Hippocampal formation (tissue), 2 donors: ENCODE data around the gene WRAP53.
"Not testable (repeated sequence)": the region's sequence is repeated elsewhere in the genome, so short reads cannot be mapped to it uniquely, and the experiment has no call there.

ENCODE experiments used
- DNase-seq, 2 donors: peaks; one replicate each; lab custom pipeline; 2025; lab: John Stamatoyannopoulos, UW

The WRAP53 gene

GRCh38 chr17:7687908-7688807, at the start of gene WRAP53:
Gene WRAP53, plus strand, starts transcription at chr17:7688477. Its CDS starts 172 bp downstream, at chr17:7688649.
- peak; percentile 96 to 98 for DNase-seq

- DNase-seq = no peak
Observed at GRCh38 chr17:7640783-7641182, 47.5 kb upstream of the WRAP53 start.

GRCh38 chr17:7641635-7642034, 46.6 kb upstream of the WRAP53 start:
- not testable (repeated sequence) for DNase-seq

GRCh38 chr17:7644775-7645174, 43.5 kb upstream of the WRAP53 start:
- DNase-seq = no peak

GRCh38 chr17:7646457-7646856, 41.8 kb upstream of the WRAP53 start:
- DNase-seq = no peak

- DNase-seq = no peak
Observed at GRCh38 chr17:7647018-7647417, 41.3 kb upstream of the WRAP53 start.

- DNase-seq = peak in 1 of 2 donors; percentile 56
Observed at GRCh38 chr17:7650509-7651096, 37.7 kb upstream of the WRAP53 start, which contains the start of gene ATP1B2. Gene ATP1B2, plus strand, starts transcription at chr17:7650926. Its CDS starts 593 bp downstream, at chr17:7651519.

- DNase-seq = no peak
Observed at GRCh38 chr17:7651097-7651664, 37.1 kb upstream of the WRAP53 start.

GRCh38 chr17:7651665-7652387, 36.5 kb upstream of the WRAP53 start:
- peak; percentile 10 to 34 for DNase-seq

- DNase-seq = no peak
Observed at GRCh38 chr17:7652388-7653356, 35.6 kb upstream of the WRAP53 start.

- DNase-seq = no peak
Observed at GRCh38 chr17:7654832-7655540, 33.3 kb upstream of the WRAP53 start.

GRCh38 chr17:7655541-7655840, 32.8 kb upstream of the WRAP53 start:
- DNase-seq = no peak

GRCh38 chr17:7656958-7657609, 31.2 kb upstream of the WRAP53 start:
- DNase-seq = peak; percentile 22 to 33

- peak; percentile 43 to 45 for DNase-seq
Observed at GRCh38 chr17:7667656-7668406, 20.4 kb upstream of the WRAP53 start.

- no peak for DNase-seq
Observed at GRCh38 chr17:7668482-7668881, 19.8 kb upstream of the WRAP53 start.

- no peak for DNase-seq
Observed at GRCh38 chr17:7673239-7673638, 15.0 kb upstream of the WRAP53 start.

- DNase-seq = no peak
Observed at GRCh38 chr17:7674934-7675333, 13.3 kb upstream of the WRAP53 start.

- no peak for DNase-seq
Observed at GRCh38 chr17:7676533-7676932, 11.7 kb upstream of the WRAP53 start.

- DNase-seq = no peak
Observed at GRCh38 chr17:7677388-7678067, 10.7 kb upstream of the WRAP53 start.
